Cardiac fibroblast (primary cell): ENCODE measurements around the gene TEX10.
A peak's percentile ranks its signal among the peaks of the same experiment; 100 is the strongest.

Experiments
- DNase-seq, 2 donors: peaks; one replicate each; pipeline versions ENCODE4 v3.0.0 to v3.0.0-alpha.2; 2010; ENCODE audit warnings: low read depth in 2 of 2
- H3K4me3 ChIP-seq, 2 donors: replicated peaks in 1 of 2; 1 replicate in 1 of 2; 2 replicates in 1 of 2; pipeline ENCODE4 v1.5.1; 2011; ENCODE audit warnings: low read depth in 2 of 2, low read length in 2 of 2, mild to moderate bottlenecking in 2 of 2, moderate library complexity in 1 of 2
- TF ChIP-seq, protein P1 (sequence below): IDR thresholded peaks from one replicate; pipeline ENCODE4 v1.5.1; 2011; ENCODE audit warnings: low read depth, mild to moderate bottlenecking, low read length, inconsistent platforms

TEX10 gene

DNA sequence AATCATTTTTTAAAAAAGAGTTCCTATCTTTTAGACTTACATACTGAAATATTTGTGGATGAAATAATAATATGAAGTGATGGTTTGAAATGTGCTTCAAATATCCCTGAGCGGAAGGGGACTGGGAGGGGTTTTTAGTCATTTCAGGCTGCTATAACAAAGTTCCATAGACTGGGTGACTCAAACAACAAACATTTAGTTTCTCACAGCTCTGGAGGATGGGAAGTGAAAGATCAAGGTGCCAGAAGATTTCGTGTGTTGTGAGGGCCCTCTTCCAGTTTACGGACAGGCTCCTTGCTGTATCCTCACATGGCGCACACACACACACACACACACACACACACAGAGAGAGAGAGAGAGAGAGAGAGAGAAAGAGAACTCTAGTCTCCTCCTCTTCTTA lies 27.1 kb upstream of the TEX10 start:
- peak; percentile 78 to 91 for DNase-seq
- TF ChIP-seq, protein P1, sequence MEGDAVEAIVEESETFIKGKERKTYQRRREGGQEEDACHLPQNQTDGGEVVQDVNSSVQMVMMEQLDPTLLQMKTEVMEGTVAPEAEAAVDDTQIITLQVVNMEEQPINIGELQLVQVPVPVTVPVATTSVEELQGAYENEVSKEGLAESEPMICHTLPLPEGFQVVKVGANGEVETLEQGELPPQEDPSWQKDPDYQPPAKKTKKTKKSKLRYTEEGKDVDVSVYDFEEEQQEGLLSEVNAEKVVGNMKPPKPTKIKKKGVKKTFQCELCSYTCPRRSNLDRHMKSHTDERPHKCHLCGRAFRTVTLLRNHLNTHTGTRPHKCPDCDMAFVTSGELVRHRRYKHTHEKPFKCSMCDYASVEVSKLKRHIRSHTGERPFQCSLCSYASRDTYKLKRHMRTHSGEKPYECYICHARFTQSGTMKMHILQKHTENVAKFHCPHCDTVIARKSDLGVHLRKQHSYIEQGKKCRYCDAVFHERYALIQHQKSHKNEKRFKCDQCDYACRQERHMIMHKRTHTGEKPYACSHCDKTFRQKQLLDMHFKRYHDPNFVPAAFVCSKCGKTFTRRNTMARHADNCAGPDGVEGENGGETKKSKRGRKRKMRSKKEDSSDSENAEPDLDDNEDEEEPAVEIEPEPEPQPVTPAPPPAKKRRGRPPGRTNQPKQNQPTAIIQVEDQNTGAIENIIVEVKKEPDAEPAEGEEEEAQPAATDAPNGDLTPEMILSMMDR: no peak
- no peak overlapping the region for H3K4me3 ChIP-seq

DNA sequence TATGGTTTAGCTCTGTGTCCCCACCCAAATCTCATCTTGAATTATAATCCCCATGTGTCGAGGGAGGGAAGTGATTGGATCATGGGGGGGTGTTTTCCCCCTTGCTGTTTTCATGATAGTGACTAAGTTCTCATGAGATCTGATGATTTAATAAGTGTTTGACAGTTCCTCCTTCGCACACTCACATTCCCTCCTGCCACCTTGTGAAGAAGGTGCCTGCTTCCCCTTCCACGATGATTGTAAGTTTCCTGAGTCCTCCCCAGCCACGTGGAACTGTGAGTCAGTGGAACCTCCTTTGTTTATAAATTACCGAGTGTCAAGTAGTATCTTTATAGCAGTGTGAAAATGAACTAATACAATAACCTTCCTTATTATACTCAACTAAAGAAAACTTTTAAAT lies 24.3 kb upstream of the TEX10 start:
- DNase-seq: no peak
- TF ChIP-seq, protein P1: no peak
- no peak overlapping the region for H3K4me3 ChIP-seq

DNA sequence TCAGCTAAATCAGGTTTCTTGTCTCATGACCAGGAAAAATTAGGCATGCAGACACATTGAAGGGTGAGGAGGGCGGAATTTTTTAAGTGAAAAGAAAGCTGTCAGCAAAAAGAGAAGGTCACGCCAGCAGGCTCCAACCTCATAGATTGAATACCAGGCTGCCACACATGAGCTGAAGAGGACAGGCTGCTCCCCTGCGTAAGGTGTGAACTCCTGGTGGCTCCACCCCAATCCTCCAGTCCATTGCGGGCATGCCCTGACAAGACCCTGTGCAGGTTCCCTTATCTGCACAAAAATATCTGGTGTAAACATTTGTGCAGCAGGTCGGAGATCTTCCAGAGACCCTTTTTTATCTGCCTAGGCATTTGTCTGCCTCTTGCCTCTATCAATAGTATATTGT lies 22.9 kb upstream of the TEX10 start:
- H3K4me3 ChIP-seq: no peak overlapping the region
- no peak for DNase-seq
- TF ChIP-seq, protein P1: no peak

DNA sequence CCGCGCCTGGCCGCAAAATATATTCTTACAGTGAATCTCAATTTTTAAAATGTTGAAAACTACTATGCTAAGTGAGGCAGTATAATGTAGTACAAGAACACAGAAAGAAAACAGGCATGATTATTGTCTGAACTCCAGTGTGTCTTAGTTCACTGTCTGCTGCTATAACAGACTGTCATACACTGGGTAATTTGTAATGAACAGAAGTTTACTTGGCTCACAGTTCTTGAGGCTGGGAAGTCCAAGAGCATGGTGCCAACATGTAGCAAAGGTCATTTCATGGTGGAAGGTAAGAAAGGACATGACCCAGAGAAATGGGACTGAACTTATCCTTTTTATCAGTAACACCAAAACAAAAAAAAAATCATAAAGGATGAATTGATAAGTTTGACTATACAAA lies 19.9 kb upstream of the TEX10 start:
- no peak overlapping the region for H3K4me3 ChIP-seq
- no peak for DNase-seq
- TF ChIP-seq, protein P1: no peak

DNA sequence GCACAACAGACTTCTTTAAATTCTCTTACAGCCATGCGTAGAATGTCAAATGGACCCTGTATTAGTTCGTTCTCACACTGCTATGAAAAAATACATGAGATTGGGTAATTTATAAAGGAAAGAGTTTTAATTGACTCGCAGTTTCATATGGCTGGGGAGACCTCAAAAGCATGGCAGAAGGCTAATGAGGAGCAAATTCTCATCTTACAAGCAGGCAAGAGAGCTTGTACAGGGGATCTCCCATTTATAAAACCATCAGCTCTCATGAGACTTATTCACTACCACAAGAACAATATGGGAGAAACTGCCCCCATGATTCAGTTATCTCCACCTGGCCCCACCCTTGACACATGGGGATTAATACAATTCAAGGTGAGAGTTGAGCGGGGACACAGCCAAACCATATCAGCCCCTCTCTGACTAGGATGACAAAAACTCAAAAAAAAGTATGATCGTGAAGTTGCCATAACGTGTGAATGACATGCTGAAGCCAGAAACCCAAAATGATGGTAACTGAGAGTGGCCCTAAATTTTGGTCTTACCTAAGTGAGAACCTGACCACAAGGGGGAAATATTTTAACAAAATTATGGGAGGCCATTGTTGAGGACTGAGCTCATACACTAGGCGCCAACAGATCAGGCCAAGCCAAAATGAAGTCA lies 17.5 kb upstream of the TEX10 start:
- no peak for DNase-seq
- TF ChIP-seq, protein P1: no peak
- no peak overlapping the region for H3K4me3 ChIP-seq

DNA sequence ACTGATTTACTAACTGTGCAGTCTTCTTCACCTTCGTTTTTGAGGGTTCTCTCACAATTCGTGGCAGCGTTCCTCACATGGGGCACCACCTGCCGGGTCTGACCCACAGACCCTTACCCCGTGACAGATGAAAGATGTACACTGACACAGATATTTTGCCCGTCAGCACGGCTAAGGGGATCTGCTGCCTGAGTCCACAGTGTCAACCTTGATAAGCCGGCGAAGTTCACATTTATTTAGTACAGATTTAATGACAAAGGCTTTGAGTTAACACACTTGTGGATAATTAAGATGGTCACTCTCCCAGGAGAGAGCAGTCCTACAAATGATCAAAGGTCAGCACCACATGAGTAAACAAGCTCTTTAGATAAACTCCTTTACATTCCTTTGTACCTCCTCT lies 15.9 kb upstream of the TEX10 start:
- TF ChIP-seq, protein P1: no peak
- no peak overlapping the region for H3K4me3 ChIP-seq
- DNase-seq: no peak

DNA sequence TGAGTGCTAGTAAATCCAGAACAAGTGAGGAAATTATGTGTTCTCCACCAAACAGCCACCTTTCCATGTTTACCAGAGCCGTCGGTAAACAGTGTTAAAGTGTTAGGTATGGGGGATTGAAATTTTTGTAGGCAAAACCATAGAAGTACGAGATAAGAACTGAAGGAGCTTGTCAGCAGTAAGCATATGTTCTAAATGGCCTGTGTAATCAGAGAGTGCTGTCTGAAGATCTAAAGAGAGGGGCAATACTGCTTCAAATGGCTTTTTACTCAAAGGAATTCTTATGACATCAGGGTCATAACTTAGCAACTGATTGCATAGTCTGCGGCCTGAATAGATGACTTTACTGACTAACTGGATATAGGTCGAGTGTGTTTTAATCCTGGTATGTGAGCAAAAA lies 13.4 kb upstream of the TEX10 start:
- H3K4me3 ChIP-seq: no peak overlapping the region
- DNase-seq: no peak
- TF ChIP-seq, protein P1: no peak
